CD4-positive, alpha-beta T cell treated with Interleukin-1 beta for 1 hour (primary cell): ENCODE data around the gene AKAIN1.

Experiments used
- DNase-seq, 2 donors: peaks; one replicate each; pipeline ENCODE4 v3.0.0-alpha.2; 2020 to 2022

AKAIN1 gene

DNA sequence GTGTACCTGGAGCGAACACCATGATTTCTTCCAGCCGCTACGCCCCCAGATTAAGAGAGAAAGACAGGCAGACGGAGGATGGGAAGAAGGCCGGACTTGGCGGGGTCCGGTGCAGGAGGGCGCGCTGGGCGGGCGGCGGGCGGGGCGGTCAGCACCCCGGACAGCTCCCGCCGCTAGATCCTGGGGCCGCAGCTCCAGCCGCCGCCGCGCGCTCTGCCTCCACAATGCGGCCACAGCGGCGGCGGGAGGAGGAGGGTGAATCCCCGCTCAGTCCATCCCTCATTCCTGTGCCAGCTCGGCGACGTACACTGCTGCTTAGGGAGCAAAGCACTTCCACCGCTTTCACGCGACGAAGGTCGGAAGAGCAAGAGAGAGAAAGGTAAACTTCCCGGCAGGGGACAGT lies at the start of gene AKAIN1:
AKAIN1 (minus strand) TSS at position 226 of the 403 bp plus-strand sequence; CDS start at position 22, 204 bp downstream.
- no peak for DNase-seq

DNA sequence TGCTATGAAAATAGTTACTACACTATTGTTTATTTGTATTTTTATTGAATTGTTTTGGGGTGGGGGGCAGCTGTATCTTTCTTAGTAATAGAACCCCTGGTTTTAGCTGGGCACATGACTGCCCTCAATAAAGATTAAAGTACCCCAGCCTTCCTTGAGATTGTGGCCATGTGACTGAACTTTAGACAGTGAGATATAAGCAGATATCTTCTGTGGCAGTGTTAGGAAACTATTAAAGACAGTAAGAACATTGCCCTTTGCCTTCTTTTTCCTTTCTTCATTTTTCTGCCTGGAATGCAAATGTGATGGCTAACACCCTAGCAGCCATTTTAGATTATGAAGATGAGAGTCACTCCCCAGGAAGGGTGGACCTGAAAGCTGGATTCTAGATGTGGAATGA lies 47.9 kb upstream of the AKAIN1 start:
- no peak for DNase-seq

DNA sequence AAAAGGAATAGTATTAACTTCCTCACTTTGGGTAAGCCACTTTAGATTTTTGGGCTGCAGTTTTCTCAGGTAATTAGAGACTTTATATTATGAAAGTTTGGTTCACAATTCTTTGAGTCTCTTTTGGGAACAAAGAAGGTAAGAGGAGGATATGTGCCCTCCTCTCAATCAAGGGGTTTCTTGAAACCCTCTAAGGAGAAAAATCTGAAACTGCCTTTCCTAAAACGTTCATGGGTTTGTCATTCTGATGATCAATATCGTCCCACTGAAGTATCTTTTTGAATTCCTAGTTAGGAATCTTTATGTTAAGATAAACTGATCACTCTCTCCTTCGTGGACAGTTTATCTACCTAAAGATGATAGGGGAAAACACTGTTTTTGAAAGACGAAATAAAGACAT lies 42.4 kb upstream of the AKAIN1 start:
- DNase-seq = no peak

DNA sequence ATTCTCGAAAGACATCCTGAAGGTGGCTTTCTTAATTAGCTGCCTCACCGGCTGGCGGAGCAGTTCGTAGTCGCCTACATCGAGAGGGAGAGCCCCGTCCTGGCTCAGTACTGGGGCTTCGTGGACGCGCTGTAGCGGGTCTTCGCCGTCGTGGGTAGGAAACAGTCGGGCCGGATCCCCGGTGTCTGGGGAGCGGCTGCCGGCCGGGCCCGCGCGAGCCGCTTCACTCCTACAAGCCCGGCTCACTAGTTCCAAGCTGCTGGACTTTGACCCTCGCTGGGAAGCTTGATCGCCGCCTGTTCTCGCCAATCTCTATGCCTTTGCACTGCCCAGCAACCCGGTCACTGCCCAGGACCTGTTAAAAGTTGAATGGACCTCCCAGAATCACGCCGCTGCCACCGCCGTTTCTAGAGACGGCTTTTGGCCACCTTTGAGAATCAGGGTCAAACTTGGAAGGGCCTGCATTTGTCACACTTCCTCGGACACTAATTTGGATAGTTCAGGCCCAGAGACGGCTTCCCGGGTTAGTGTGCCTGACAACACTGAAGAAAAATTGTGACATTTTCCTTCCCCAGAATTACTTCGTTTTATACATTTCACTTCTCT lies 41.4 kb upstream of the AKAIN1 start:
- peak in 1 of 2 donors; percentile 44 for DNase-seq

DNA sequence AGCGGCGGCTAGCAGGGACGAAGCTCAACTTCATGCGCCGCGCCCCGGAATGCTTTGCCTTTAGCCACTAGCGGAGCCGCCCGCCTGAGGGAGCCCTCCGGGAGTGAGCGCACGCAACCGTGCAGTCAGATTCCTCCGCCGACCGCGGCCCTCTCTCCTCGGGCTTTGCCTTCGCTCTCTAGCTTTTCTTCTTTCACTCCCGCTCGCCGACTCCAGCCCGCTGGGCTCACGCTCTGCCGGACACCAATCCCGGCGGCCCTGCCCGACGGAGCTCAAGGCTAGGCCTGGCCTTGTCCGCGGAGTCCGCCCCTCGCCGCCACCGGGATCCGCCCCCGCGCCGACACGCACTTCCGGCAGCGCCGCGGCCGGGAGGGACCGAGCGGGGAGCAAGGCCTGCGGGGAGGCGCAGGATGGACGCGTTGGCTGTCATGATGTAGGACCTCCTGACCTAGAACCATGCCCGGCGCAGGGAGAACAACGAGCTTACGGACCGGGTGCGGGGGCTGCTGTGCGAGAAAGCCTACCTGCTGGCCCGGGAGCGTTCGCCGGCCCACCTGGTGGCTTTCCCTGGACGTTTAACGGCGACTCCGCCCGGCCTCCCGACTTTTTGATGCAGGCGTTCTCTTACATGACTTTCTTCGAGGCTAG lies 40.8 kb upstream of the AKAIN1 start:
- peak; percentile 85 to 87 for DNase-seq

- peak in 1 of 2 donors; percentile 5 for DNase-seq
These were observed 40.1 kb upstream of the AKAIN1 start for GRCh38 chr18:5237083-5237722.

DNA sequence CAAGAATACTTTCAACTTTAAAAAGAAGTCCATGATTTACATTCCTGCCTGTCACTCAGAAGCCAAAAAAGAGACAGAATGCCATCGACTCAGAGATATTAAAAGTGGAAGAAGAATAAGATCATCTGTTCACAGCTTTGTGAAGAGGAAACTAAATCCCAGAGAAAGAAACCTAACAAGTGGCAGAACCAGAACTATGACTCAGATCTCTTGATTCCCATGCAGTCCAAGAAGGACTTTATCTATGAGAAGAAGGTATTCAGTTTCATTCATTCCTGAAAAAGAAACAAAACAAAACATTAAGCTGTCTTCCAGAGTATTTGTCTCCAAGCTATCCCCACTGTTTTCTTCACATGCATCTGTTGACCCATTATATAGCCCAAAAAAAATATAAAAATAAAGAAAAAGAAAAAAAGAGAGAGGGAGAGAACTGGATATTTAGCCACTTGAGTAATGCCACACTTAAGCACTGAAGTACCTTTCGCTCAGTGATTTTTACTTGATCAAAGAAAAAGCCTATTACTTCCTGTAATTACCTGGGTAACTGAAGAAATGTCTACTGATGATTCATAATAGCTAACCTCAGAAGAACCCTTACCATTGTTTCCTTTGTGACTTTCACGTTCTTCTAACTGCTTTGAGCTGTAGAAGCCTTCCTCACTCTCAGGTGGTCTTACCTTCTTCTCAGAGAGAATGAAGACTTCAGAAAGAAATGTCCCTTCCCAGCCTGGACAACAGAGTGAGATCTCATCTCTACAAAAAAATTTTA lies 17.7 kb upstream of the AKAIN1 start:
- no peak for DNase-seq

DNA sequence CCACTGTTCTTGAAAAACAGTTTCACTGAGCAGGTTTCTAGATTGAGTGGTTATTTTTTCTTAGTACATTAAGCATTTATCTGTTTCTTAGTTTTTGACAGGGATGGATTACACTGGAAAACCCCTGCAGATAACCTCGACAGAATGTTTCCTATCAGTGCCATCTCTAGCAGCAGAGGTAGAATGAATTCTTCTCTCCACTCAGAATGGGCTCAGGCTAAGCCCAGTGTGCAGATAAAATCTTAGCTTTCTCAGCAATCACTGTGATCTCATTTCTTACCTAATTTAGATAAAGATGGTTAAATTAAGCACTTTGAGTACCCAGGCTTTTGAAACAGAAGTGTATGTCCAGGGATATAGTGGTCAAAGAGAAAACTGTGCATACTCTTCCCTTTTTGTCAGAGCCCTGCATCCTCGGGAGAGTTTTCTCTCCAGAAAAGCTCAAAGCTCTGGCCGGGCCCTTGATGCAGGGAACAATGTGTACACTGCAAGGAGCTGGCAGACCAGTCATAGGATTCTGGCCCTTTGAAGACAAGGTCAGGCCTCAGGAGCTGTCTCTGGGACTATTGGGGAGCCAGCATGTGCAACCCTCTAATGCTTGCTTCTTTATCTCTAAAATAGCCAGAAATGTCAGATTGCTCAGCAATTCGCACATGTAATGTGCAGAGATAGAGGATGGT lies 10.6 kb upstream of the AKAIN1 start:
- no peak for DNase-seq

DNA sequence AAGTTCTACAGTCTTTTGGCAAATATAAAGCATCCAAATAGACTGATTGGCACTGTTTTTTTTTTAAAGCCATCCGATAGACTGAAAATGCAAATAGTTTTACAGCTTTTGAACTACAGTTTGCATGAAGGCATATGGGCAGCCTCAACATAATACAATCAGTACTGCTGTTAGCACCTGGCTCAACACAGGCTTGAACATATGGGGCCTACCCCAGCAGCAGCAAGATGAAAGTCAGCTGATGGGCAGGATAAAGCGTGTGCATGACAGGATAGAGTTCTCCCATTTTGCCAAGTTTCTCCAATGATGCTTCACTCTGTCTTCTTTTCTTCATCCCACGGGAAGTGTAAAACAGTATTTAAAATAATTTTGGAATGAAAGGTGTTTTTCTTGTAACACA lies 1.3 kb upstream of the AKAIN1 start:
- DNase-seq = no peak

DNA sequence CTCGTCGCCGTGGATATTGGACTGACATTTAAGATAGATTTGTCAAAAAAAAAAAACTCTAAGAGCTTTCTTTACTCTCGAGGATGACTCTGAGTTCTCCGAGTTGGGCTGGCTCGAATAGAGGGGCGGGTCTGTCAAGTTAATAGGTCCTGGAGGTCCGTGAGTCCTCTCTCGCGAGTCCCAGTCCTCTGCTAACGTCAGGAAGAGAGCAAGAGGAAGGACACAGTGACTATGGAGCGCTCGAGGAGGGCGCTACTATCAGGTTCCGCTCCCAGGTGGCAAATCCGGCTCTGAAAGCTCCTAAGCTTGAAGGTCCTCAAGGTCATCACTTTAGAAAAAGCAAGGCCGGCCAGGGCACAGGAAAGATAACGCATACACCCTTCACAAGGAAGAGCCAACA lies 404 bp upstream of the AKAIN1 start:
- no peak for DNase-seq

DNA sequence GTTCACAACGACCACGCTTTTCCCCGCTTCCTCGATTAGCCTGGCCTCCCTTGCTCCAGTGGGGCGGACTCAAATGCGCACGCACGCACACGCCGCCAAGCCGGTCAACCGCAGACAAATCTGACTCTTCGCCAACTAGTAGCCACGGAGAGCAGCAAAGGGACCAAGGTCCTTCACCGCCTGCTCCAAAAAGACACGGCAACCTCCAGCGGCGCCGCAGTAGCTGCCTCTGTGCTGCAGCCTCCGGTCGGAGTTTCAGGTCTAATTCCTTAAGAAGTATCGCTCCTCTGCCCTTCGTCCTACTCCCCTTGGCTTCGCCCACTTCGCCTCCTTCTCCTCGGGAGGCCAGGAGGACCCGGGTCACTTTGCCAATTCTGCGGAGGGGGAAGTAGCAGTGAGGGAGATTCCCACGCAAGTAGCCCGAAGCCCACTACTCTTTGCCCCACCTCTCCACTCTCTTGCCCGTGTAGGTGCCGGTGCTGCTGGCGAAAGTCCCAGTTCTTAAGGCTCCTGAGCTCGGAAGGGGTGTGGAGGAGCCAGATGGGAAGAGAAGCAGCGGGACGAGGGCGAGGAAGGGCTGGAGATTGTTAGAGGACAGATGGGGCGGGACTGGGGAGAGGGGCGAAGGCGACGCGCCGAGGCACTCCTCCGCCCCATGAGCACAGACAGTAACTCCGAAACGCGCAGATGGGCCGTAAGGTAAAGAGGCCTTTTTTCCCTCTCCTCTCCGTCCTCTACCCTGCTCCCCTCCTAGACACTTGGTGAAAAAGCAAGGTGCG lies 615 bp downstream of the AKAIN1 start:
- DNase-seq = no peak

DNA sequence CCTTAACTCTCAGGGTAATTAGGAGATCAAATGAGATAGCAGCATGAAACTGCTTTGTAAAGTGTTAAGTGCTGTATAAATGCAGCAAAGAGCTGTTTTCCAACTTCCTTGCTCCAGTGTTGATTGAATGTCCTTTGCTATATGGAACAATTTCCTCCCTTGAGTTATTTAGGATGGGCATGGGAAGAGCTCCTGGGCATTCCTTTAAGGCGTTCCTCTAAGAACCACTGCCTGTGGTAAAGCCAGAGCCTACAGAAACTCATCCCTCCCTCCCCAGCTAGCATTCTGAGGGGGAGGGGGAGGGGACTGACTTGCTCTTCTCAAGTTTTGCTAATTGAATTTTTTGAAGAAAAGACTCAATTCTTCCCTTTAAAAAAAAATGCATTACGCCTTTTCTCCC lies 1.4 kb downstream of the AKAIN1 start:
- DNase-seq = no peak

DNA sequence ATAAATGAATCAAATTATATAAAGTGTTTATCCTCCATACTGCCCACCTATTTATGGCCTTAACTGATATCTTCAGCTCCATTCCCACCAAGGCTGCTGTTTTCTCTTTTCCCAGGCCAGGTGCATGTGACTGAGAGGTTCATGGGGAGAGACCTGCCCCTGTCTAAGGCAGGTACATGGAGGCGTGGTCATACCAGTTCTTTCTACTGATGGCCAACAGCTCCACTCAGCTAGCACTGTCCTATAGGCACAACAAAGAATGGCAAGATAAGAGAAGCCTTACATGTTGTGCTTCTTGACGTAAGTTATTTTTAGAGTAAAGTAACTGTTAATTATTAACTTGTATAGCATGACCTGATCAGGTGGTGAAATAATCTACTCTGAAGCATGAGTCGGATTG lies 16.8 kb downstream of the AKAIN1 start:
- no peak for DNase-seq

DNA sequence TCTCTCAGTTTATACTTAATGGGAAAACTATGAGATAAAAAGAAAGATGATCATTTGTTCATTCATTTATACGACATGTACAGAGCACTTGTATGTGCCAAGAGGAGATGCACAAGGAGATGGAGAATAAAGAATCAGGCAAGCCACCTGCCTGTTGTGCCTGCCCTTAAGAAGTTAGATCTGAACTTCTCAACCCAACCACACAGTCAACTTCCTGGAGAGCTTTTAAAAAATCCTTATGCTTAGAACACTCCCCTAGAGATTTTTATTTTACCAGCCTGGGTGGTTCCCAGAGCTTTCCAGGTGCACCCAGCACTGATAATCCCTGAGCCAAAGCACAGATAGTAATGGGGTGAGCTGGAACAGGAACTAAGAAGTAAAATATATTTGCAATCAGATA lies 18.5 kb downstream of the AKAIN1 start:
- no peak for DNase-seq

GRCh38 chr18:5175378-5175777 lies 21.7 kb downstream of the AKAIN1 start:
- DNase-seq = no peak

DNA sequence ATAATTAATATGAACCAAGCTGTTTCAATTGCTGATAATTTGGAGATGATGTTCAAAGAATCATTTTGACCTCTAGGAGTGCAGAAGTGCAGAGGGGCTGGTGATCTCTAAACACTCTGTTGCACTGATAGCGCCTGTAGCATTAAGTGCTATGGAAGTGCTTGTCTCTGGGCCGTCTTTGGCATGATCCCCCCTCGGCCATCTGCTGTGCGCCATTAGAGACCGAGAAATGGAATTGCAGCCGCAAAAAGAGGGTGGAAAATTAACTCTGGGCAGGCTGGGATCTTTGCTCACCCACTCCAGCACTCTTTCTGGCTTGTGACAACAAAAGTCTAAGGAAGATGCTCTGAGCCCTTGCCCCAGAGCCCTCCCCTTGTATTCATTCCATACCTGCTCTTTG lies 23.4 kb downstream of the AKAIN1 start:
- DNase-seq = no peak

GRCh38 chr18:5173236-5173635 lies 23.8 kb downstream of the AKAIN1 start:
- no peak for DNase-seq

DNA sequence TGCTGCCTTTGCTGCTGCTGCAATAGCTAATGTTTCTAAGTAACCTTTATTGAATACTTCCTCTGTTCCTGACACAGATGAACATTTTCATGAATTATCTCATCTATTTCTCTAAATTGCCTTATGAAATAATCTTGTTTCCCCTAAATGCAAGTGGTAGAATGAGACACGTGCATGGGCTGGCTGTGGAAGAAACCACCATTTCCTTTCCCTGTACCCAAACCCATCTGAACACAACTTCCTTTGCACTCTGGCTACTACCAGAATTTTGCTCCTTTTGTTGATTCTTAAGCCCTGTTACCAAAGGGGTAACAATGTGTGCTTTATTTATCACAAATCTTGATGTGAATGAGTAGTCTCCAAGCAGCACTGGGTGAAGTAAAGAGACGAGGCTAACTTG lies 29.2 kb downstream of the AKAIN1 start:
- DNase-seq = no peak

GRCh38 chr18:5166606-5167280 lies 30.3 kb downstream of the AKAIN1 start:
- DNase-seq = no peak

- no peak for DNase-seq
These were observed 32.2 kb downstream of the AKAIN1 start for GRCh38 chr18:5164903-5165302.

DNA sequence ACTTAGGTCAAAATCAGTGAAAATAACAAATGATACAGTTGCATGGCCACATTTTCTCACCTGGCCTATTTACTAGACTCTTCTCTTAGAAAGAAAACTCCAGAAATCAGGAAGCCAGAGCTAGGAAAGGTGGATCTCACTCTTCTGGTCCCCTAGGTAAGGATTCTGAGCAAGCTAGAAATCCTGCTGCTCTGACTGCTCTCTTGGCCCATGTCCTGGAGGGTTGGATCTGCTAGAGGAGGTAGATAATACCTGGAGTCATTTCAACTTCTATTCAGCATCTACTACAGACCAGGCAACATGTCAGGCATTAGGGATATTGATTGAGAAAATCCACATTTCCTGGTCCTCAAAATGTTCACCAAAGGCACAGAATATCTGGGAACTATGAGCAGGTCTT lies 34.9 kb downstream of the AKAIN1 start:
- no peak for DNase-seq

DNA sequence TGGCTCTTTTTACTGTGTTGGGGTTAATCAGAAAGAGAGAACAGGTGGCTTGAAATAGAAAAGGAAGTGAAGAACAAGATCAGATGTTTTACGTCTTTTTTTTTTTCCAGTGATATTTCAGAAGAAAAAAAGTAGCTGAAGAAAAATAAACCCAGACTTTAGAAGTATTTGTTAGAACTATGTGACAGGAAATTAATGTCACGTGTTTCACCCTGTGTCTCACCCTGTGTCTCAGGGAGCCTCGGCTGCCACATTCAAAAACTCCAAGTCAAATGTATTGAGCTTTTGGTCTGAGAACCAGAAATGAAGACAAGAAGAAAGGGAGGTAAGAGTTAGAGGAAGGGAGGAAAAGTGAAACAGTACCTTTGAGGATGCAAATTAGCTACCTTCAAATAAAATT lies 38.0 kb downstream of the AKAIN1 start:
- peak in 1 of 2 donors; percentile 10 for DNase-seq
